Measurements from ENCODE around the gene SLFN12L. TPM values are rescaled to one million over a fixed set of nuclear protein-coding genes. Genes with fewer than 3 reads are reported as not detected.

Gene SLFN12L
- total RNA-seq, 1 donor: 0.36 TPM

- H3K79me2 ChIP-seq (ENCODE audit: insufficient read depth, low read length): no peaks in the 10 kb centered on the region
- H4K20me1 ChIP-seq (ENCODE audit: insufficient read depth, low read length): no peaks in the 10 kb centered on the region
- H3K27ac ChIP-seq (ENCODE audit: low read depth, low read length): no peak overlapping the region
- no peak for DNase-seq (ENCODE audit: insufficient read length, low spot score, missing footprints)
- H2AFZ ChIP-seq (ENCODE audit: low read length): no peak overlapping the region
- H3K9me3 ChIP-seq (ENCODE audit: low read depth, low read length): no peaks in the 10 kb centered on the region
- no peaks in the 10 kb centered on the region for H3K4me1 ChIP-seq (ENCODE audit: insufficient read depth, low read length)
- no peak overlapping the region for H3K4me2 ChIP-seq (ENCODE audit: insufficient read depth, low read length)
- H3K27me3 ChIP-seq (ENCODE audit: insufficient read depth, low read length): peaks cover 28% of the 10 kb centered on the region
- no peak overlapping the region for H3K4me3 ChIP-seq (ENCODE audit: insufficient read depth, low read length)
- H3K36me3 ChIP-seq (ENCODE audit: insufficient read depth, low read length): no peaks in the 10 kb centered on the region
- TF ChIP-seq CTCF (IDR thresholded peaks at IDR 0.05; ENCODE audit: extremely low read depth, low read depth, low read length): no peak
Measured at GRCh38 chr17:35559495-35560210, 22.2 kb upstream of the SLFN12L start.

GRCh38 chr17:35557353-35557752 lies 19.9 kb upstream of the SLFN12L start:
- no peak overlapping the region for H3K4me2 ChIP-seq (ENCODE audit: insufficient read depth, low read length)
- no peak overlapping the region for H3K27ac ChIP-seq (ENCODE audit: low read depth, low read length)
- no peak for DNase-seq (ENCODE audit: insufficient read length, low spot score, missing footprints)
- H3K4me1 ChIP-seq (ENCODE audit: insufficient read depth, low read length): no peaks in the 10 kb centered on the region
- H3K36me3 ChIP-seq (ENCODE audit: insufficient read depth, low read length): no peaks in the 10 kb centered on the region
- H3K27me3 ChIP-seq (ENCODE audit: insufficient read depth, low read length): peaks cover 29% of the 10 kb centered on the region
- no peaks in the 10 kb centered on the region for H3K9me3 ChIP-seq (ENCODE audit: low read depth, low read length)
- no peaks in the 10 kb centered on the region for H3K79me2 ChIP-seq (ENCODE audit: insufficient read depth, low read length)
- H4K20me1 ChIP-seq (ENCODE audit: insufficient read depth, low read length): no peaks in the 10 kb centered on the region
- no peak for TF ChIP-seq CTCF (IDR thresholded peaks at IDR 0.05; ENCODE audit: extremely low read depth, low read depth, low read length)
- H3K4me3 ChIP-seq (ENCODE audit: insufficient read depth, low read length): no peak overlapping the region
- no peak overlapping the region for H2AFZ ChIP-seq (ENCODE audit: low read length)

GRCh38 chr17:35555691-35556090 lies 18.2 kb upstream of the SLFN12L start:
- Histone ChIP-seq H3K4me2 (ENCODE audit: insufficient read depth, low read length) (no peak overlapping the region), H3K9me3 (ENCODE audit: low read depth, low read length) (no peaks in the 10 kb centered on the region)

More at GRCh38 chr17:35555691-35556090, 18.2 kb upstream of the SLFN12L start:
- peak; percentile 21 for TF ChIP-seq CTCF (IDR thresholded peaks at IDR 0.05; ENCODE audit: extremely low read depth, low read depth, low read length)
- no peaks in the 10 kb centered on the region for H3K79me2 ChIP-seq (ENCODE audit: insufficient read depth, low read length)
- no peaks in the 10 kb centered on the region for H4K20me1 ChIP-seq (ENCODE audit: insufficient read depth, low read length)
- DNase-seq (ENCODE audit: insufficient read length, low spot score, missing footprints): no peak
- no peak overlapping the region for H2AFZ ChIP-seq (ENCODE audit: low read length)
- no peak overlapping the region for H3K4me3 ChIP-seq (ENCODE audit: insufficient read depth, low read length)
- H3K36me3 ChIP-seq (ENCODE audit: insufficient read depth, low read length): no peaks in the 10 kb centered on the region
- H3K27me3 ChIP-seq (ENCODE audit: insufficient read depth, low read length): peaks cover 29% of the 10 kb centered on the region
- no peaks in the 10 kb centered on the region for H3K4me1 ChIP-seq (ENCODE audit: insufficient read depth, low read length)
- no peak overlapping the region for H3K27ac ChIP-seq (ENCODE audit: low read depth, low read length)

Measured in osteoblast (primary cell).